ENCODE measurements around the gene ZCCHC17. TPM values are rescaled to one million over a fixed set of nuclear protein-coding genes. Genes with fewer than 3 reads are reported as not detected.

ZCCHC17 gene
- total RNA-seq, 1 experiment from 2014 or later: 42.0 TPM

- Mint-ChIP-seq H3K36me3 (peaks cover 72% of the 10 kb centered on the region), H3K4me3 (no peak overlapping the region), H3K4me1 (no peaks in the 10 kb centered on the region), H3K27ac (no peak overlapping the region), H3K27me3 (ENCODE audit: low read depth) (no peaks in the 10 kb centered on the region), H3K9me3 (no peaks in the 10 kb centered on the region)
- TF ChIP-seq CREB1 (CRISPR knock-in tag; IDR thresholded peaks at IDR 0.05) (no peak), USF2 (CRISPR knock-in tag; IDR thresholded peaks at IDR 0.05) (no peak), ZNF121 (CRISPR knock-in tag; IDR thresholded peaks at IDR 0.05) (peak; percentile 71; the same call in 1 of the 2 replicates)
- ATAC-seq: no peak
- ChIA-PET CTCF (interaction anchor here (6.2 kb wide), 1 partner anchor 81 kb away, joined by 32 read pairs; no protein-coding TSS in a partner anchor), POLR2A (interaction anchor here (1.1 kb wide), 1 partner anchor 32 kb away, joined by 4 read pairs; the partner anchor contains the start of genes SNRNP40 and ZCCHC17)
- DNase-seq (ENCODE audit: low spot score): no peak
Measured at GRCh38 chr1:31264790-31265386, 31.9 kb upstream of the ZCCHC17 start.

GRCh38 chr1:31266547-31266946, 30.3 kb upstream of the ZCCHC17 start:
- no peak for ATAC-seq
- DNase-seq (ENCODE audit: low spot score): no peak
- no peaks in the 10 kb centered on the region for H3K4me1 Mint-ChIP-seq
- H3K9me3 Mint-ChIP-seq: no peaks in the 10 kb centered on the region
- CTCF ChIA-PET: interaction anchor here (1.4 to 6.2 kb wide), 2 partner anchors 82 to 128 kb away, joined by 4 to 32 read pairs; no protein-coding TSS in a partner anchor
- POLR2A ChIA-PET: no interaction called here
- no peak overlapping the region for H3K4me3 Mint-ChIP-seq
- H3K36me3 Mint-ChIP-seq: peaks cover 74% of the 10 kb centered on the region
- H3K27me3 Mint-ChIP-seq (ENCODE audit: low read depth): no peaks in the 10 kb centered on the region
- H3K27ac Mint-ChIP-seq: no peak overlapping the region
- TF ChIP-seq SOX15 (CRISPR knock-in tag; IDR thresholded peaks at IDR 0.05) (no peak), ZBTB43 (CRISPR knock-in tag; IDR thresholded peaks at IDR 0.05) (no peak), ELF4 (CRISPR knock-in tag; IDR thresholded peaks at IDR 0.05; ENCODE audit: low read depth) (no peak), ERG (CRISPR knock-in tag; IDR thresholded peaks at IDR 0.05) (no peak), HMGXB4 (CRISPR knock-in tag; IDR thresholded peaks at IDR 0.05) (no peak), ARID4B (CRISPR knock-in tag; IDR thresholded peaks at IDR 0.05; ENCODE audit: borderline replicate concordance) (no peak), FOXK1 (CRISPR knock-in tag; IDR thresholded peaks at IDR 0.05) (no peak), CTCF (IDR thresholded peaks at IDR 0.05) (no peak), USF2 (CRISPR knock-in tag; IDR thresholded peaks at IDR 0.05) (no peak), ZNF138 (CRISPR knock-in tag; conservative IDR thresholded peaks at IDR 0.05) (no peak), E2F4 (CRISPR knock-in tag; IDR thresholded peaks at IDR 0.05; ENCODE audit: borderline replicate concordance, low read depth) (no peak), ZNF263 (CRISPR knock-in tag; IDR thresholded peaks at IDR 0.05; ENCODE audit: low read depth) (no peak), JAZF1 (CRISPR knock-in tag; IDR thresholded peaks at IDR 0.05) (no peak), ZNF671 (CRISPR knock-in tag; IDR thresholded peaks at IDR 0.05) (no peak), OVOL2 (CRISPR knock-in tag; IDR thresholded peaks at IDR 0.05; ENCODE audit: borderline replicate concordance) (no peak), RORB (CRISPR knock-in tag; IDR thresholded peaks at IDR 0.05) (no peak)

All from WTC11 (cell line).